GM10248 (cell line): Measurements from ENCODE around the gene CISTR.

Experiments
- CTCF ChIA-PET: fragments of 300-600 bp; sonication (Branson Sonifier 250); formaldehyde crosslinking; extraction: SDS; loops from one replicate; lab custom pipeline; 2021; ENCODE audit warnings: antibody characterized with exemption; lab: Yijun Ruan, JAX
- POLR2A ChIA-PET: fragments of 350-650 bp; sonication (Branson Sonifier 250); formaldehyde crosslinking; extraction: SDS; loops from one replicate; lab custom pipeline; 2020; ENCODE audit warnings: antibody characterized with exemption; lab: Yijun Ruan, JAX
- DNase-seq: peaks from one replicate; pipeline ENCODE4 v3.0.0; 2012; ENCODE audit errors: extremely low spot score
- CTCF ChIP-seq: IDR thresholded peaks from 2 replicates; pipeline ENCODE4 v1.5.1; 2012; ENCODE audit warnings: mild to moderate bottlenecking, low read depth; ENCODE audit errors: extremely low read depth, missing control alignments, control extremely low read depth

Gene CISTR

GRCh38 chr12:53729644-53730043 is 22.1 kb downstream of the CISTR start:
- CTCF ChIA-PET, result interaction anchor here (1.0 to 19.1 kb wide), 4 partner anchors 13 to 28 kb away, joined by 4 to 460 read pairs (median 213); no protein-coding TSS in a partner anchor
- no peak for TF ChIP-seq CTCF
- no peak for DNase-seq
- POLR2A ChIA-PET, result interaction anchor here (0.6 kb wide), 1 partner anchor 56 kb away, joined by 4 read pairs; no protein-coding TSS in a partner anchor

- DNase-seq, result no peak
- CTCF ChIA-PET, result interaction anchor here (0.9 to 19.1 kb wide), 9 partner anchors 8 to 185 kb away, joined by 3 to 460 read pairs (median 5); no protein-coding TSS in a partner anchor
- POLR2A ChIA-PET, result no interaction called here
Measured at GRCh38 chr12:53728206-53728605, 23.6 kb downstream of the CISTR start.

GRCh38 chr12:53727310-53728041 is 24.3 kb downstream of the CISTR start, which contains the start of gene CALCOCO1:
Gene CALCOCO1 (minus strand): TSS chr12:53727452. CDS start chr12:53725242, 2,210 bp downstream.
- ChIA-PET CTCF (interaction anchor here (0.8 to 19.1 kb wide), 12 partner anchors 8 to 184 kb away, joined by 3 to 460 read pairs (median 4); partner anchors contain the start of gene ATP5MC2), POLR2A (no interaction called here)
- no peak for TF ChIP-seq CTCF
- peak; percentile 97 for DNase-seq

More at GRCh38 chr12:53728206-53728605, 23.6 kb downstream of the CISTR start:
- no peak for TF ChIP-seq CTCF

GRCh38 chr12:53726946-53727309 is 24.9 kb downstream of the CISTR start:
- no peak for DNase-seq
- no peak for TF ChIP-seq CTCF
- ChIA-PET POLR2A (no interaction called here), CTCF (interaction anchor here (0.8 to 19.1 kb wide), 9 partner anchors 8 to 183 kb away, joined by 3 to 460 read pairs (median 5); partner anchors contain the start of gene ATP5MC2)

GRCh38 chr12:53726341-53726740 is 25.4 kb downstream of the CISTR start:
- CTCF ChIA-PET, result interaction anchor here (1.5 to 19.1 kb wide), 4 partner anchors 10 to 30 kb away, joined by 3 to 460 read pairs (median 10); no protein-coding TSS in a partner anchor
- DNase-seq, result peak; percentile 49
- no peak for TF ChIP-seq CTCF
- POLR2A ChIA-PET, result no interaction called here

GRCh38 chr12:53725824-53726223 is 26.0 kb downstream of the CISTR start:
- no peak for DNase-seq
- POLR2A ChIA-PET, result no interaction called here
- no peak for TF ChIP-seq CTCF
- CTCF ChIA-PET, result interaction anchor here (1.5 to 19.1 kb wide), 4 partner anchors 10 to 31 kb away, joined by 3 to 460 read pairs (median 10); no protein-coding TSS in a partner anchor
